Panc1 (cell line): ENCODE data around the gene TRMT10B. TPM values are rescaled to one million over a fixed set of nuclear protein-coding genes. Genes with fewer than 3 reads are reported as not detected.
A peak's percentile ranks its signal among the peaks of the same experiment; 100 is the strongest.
"Not testable (repeated sequence)": the region's sequence is repeated elsewhere in the genome, so short reads cannot be mapped to it uniquely, and the experiment has no call there.

Experiments used
- ATAC-seq: fragments of 200-7000 bp; cut with Tn5 transposase; 2 replicates; pipeline ENCODE4 v1.9.1; 2020; ENCODE audit warnings: mild to moderate bottlenecking, moderate library complexity
- BruUV-seq: library from RNA; stranded (reverse); fragments of 400-500 nt; replicated peaks from 2 replicates; lab custom pipeline; 2021; lab: Mats Ljungman, UMichigan
- CTCF ChIA-PET: fragments of 300-600 bp; sonication (Branson Sonifier 250); formaldehyde crosslinking; loops from one replicate; lab custom pipeline; 2022; ENCODE audit warnings: antibody characterized with exemption; lab: Charles Lee
- POLR2A ChIA-PET: fragments of 300-600 bp; sonication (Branson Sonifier 250); formaldehyde crosslinking; loops from one replicate; lab custom pipeline; 2022; ENCODE audit warnings: antibody characterized with exemption; lab: Charles Lee
- DNase-seq: peaks from one replicate; pipeline ENCODE4 v3.0.0-alpha.2; 2010; ENCODE audit warnings: low read depth, low spot score
- H3K27ac ChIP-seq: 2 replicates; pipeline ENCODE4 v1.5.1; 2011; ENCODE audit warnings: mild to moderate bottlenecking, low read length, inconsistent platforms
- H3K27me3 ChIP-seq: fragments of 200-500 bp; sonication (Bioruptor generic); 2 replicates; pipeline ENCODE4 v1.6.0; 2014; ENCODE audit warnings: low read length, inconsistent platforms; ENCODE audit not compliant: control insufficient read depth, insufficient read depth
- H3K36me3 ChIP-seq: fragments of 200-500 bp; sonication (Bioruptor generic); 2 replicates; pipeline ENCODE4 v1.5.1; 2014; ENCODE audit warnings: inconsistent platforms, mild to moderate bottlenecking, low read length, moderate library complexity; ENCODE audit not compliant: control insufficient read depth, insufficient read depth
- H3K4me1 ChIP-seq: 2 replicates; pipeline ENCODE4 v1.5.1; 2011; ENCODE audit warnings: inconsistent platforms, mild to moderate bottlenecking, low read length, moderate library complexity; ENCODE audit not compliant: control insufficient read depth, insufficient read depth
- H3K4me3 ChIP-seq, 2 experiments: 2 replicates each; pipeline ENCODE4 v1.5.1; 2011 to 2012; ENCODE audit warnings: low read depth in 2 of 2, low read length in 2 of 2, mild to moderate bottlenecking in 2 of 2, inconsistent platforms in 1 of 2, moderate library complexity in 1 of 2
- H3K9me3 ChIP-seq: fragments of 200-500 bp; sonication (Bioruptor generic); 2 replicates; pipeline ENCODE4 v1.5.1; 2014; ENCODE audit warnings: low read depth, mild to moderate bottlenecking, inconsistent platforms, low read length, moderate library complexity; ENCODE audit not compliant: control insufficient read depth, insufficient read depth
- CTCF ChIP-seq: fragments of 450-650 bp; IDR thresholded peaks from 2 replicates; pipeline ENCODE4 v1.5.1; 2017; ENCODE audit warnings: mild to moderate bottlenecking
- REST ChIP-seq, 2 experiments: IDR thresholded peaks; 2 replicates each; pipeline ENCODE4 v1.6.1; 2011 to 2012; ENCODE audit warnings: low read depth in 2 of 2, control low read depth in 1 of 2, low read length in 1 of 2, mild to moderate bottlenecking in 1 of 2, moderate library complexity in 1 of 2; ENCODE audit not compliant: insufficient read depth in 1 of 2
- SIN3A ChIP-seq: IDR thresholded peaks from 2 replicates; pipeline ENCODE4 v1.6.1; 2012; ENCODE audit warnings: low read depth, mild to moderate bottlenecking, low read length, moderate library complexity, borderline replicate concordance; ENCODE audit not compliant: insufficient read depth
- TCF7L2 ChIP-seq: IDR thresholded peaks from 2 replicates; pipeline ENCODE4 v1.6.1; 2011; ENCODE audit warnings: mild to moderate bottlenecking, low read depth, low read length, inconsistent platforms
- in situ Hi-C: cut with HindIII; loops from 2 replicates; pipeline ENCODE4 v1.10.0; 2016; ENCODE audit warnings: low sequenced_read_pairs, low pct_unique_long_range_greater_than_20kb
- intact Hi-C: fragments of 100-400 bp; cut with micrococcal nuclease; formaldehyde crosslinking; loops from one replicate; pipeline ENCODE4 v1.10.0; 2022; ENCODE audit not compliant: unreplicated experiment
- total RNA-seq: library from RNA; stranded (reverse); gene quantifications from one replicate; pipeline ENCODE4 v1.2.1, GENCODE V29; 2021; ENCODE audit not compliant: unreplicated experiment

The TRMT10B gene
- total RNA-seq, 1 experiment from 2014 or later = 9.8 TPM

- ATAC-seq, H3K9me3 ChIP-seq, BruUV-seq, POLR2A ChIA-PET, DNase-seq, intact Hi-C loops, in situ Hi-C loops, H3K27me3 ChIP-seq, H3K36me3 ChIP-seq, H3K4me3 ChIP-seq, H3K4me1 ChIP-seq, H3K27ac ChIP-seq: not testable (repeated sequence)
- CTCF ChIA-PET = interaction anchor here (0.6 kb wide), 1 partner anchor 46 kb away, joined by 6 read pairs; no protein-coding TSS in a partner anchor
Measured at GRCh38 chr9:37809676-37810075, 56.1 kb downstream of the TRMT10B start.

- intact Hi-C loops = no loop called here
- ChIA-PET POLR2A (interaction anchor here (0.7 kb wide), 2 partner anchors 42 to 401 kb away, joined by 4 to 11 read pairs; no protein-coding TSS in a partner anchor), CTCF (no interaction called here)
- Histone ChIP-seq H3K36me3 (no peaks in the 10 kb centered on the region; the same call in 1 of the 2 replicates), H3K27ac (no peak overlapping the region), H3K9me3 (no peaks in the 10 kb centered on the region), H3K4me1 (no peaks in the 10 kb centered on the region), H3K27me3 (no peaks in the 10 kb centered on the region), H3K4me3 (no peak overlapping the region)
- BruUV-seq = TSS peak; percentile 57
- no peak for ATAC-seq
- TF ChIP-seq REST (IDR thresholded peaks at IDR 0.05; ENCODE audit: insufficient read depth in 1 of 2, low read depth in 2 of 2, low read length in 1 of 2) = no peak
- no peak for TF ChIP-seq CTCF
- no peak for TF ChIP-seq TCF7L2
- TF ChIP-seq SIN3A = no peak
- no peak for DNase-seq
- in situ Hi-C loops = no loop called here
Measured at GRCh38 chr9:37811906-37812476, 58.4 kb downstream of the TRMT10B start.

- ChIA-PET CTCF (interaction anchor here (0.6 kb wide), 1 partner anchor 49 kb away, joined by 7 read pairs; no protein-coding TSS in a partner anchor), POLR2A (no interaction called here)
- ATAC-seq (no peak), DNase-seq (no peak)
- Histone ChIP-seq H3K4me1 (no peaks in the 10 kb centered on the region), H3K27me3 (no peaks in the 10 kb centered on the region), H3K9me3 (no peaks in the 10 kb centered on the region), H3K4me3 (no peak overlapping the region), H3K27ac (no peak overlapping the region), H3K36me3 (no peaks in the 10 kb centered on the region; the same call in 1 of the 2 replicates)
- in situ Hi-C loops (no loop called here), intact Hi-C loops (no loop called here)
- no peak for TF ChIP-seq SIN3A
- no TSS peak for BruUV-seq
Measured at GRCh38 chr9:37812773-37813379, 59.3 kb downstream of the TRMT10B start.
